Stimulated activated CD4-positive, alpha-beta T cell treated with anti-CD3 and anti-CD28 coated beads, Interleukin-1b, Interleukin-23, amount 100 ng/mL, for 24 hours (primary cell): ENCODE measurements around the gene BICDL1.

Source experiments
- DNase-seq, 4 experiments: peaks; one replicate each; pipeline ENCODE4 v3.0.0-alpha.2; 2020; ENCODE audit warnings: low read depth in 4 of 4, low spot score in 1 of 4

BICDL1 gene

GRCh38 chr12:120078868-120079267, 89.8 kb downstream of the BICDL1 start:
- no peak for DNase-seq

GRCh38 chr12:120079411-120080400, 90.7 kb downstream of the BICDL1 start:
- no peak for DNase-seq

- no peak for DNase-seq
Observed at GRCh38 chr12:120081641-120082040, 92.6 kb downstream of the BICDL1 start.

- no peak for DNase-seq
Observed at GRCh38 chr12:120085920-120086645, 97.0 kb downstream of the BICDL1 start.

GRCh38 chr12:120086801-120087621, 98.0 kb downstream of the BICDL1 start:
- DNase-seq, result peak; percentile 97 to 99 (median 98)

- no peak for DNase-seq
Observed at GRCh38 chr12:120089105-120089504, 100.1 kb downstream of the BICDL1 start.

- DNase-seq, result no peak
Observed at GRCh38 chr12:120089796-120090195, 100.8 kb downstream of the BICDL1 start.

- DNase-seq, result no peak
Observed at GRCh38 chr12:120090206-120090605, 101.2 kb downstream of the BICDL1 start.

GRCh38 chr12:120090626-120091295, 101.7 kb downstream of the BICDL1 start:
- no peak for DNase-seq

- no peak for DNase-seq
Observed at GRCh38 chr12:120091371-120092090, 102.5 kb downstream of the BICDL1 start.

- DNase-seq, result no peak
Observed at GRCh38 chr12:120092551-120093335, 103.7 kb downstream of the BICDL1 start.

- DNase-seq, result no peak
Observed at GRCh38 chr12:120093336-120093591, 104.2 kb downstream of the BICDL1 start.

- no peak for DNase-seq
Observed at GRCh38 chr12:120093592-120094355, 104.7 kb downstream of the BICDL1 start.

- DNase-seq, result no peak
Observed at GRCh38 chr12:120094485-120094884, 105.4 kb downstream of the BICDL1 start.

GRCh38 chr12:120095331-120095730, 106.3 kb downstream of the BICDL1 start:
- DNase-seq, result no peak

GRCh38 chr12:120095736-120096135, 106.7 kb downstream of the BICDL1 start:
- DNase-seq, result no peak

- DNase-seq, result no peak
Observed at GRCh38 chr12:120096671-120097202, 107.7 kb downstream of the BICDL1 start.

GRCh38 chr12:120098756-120099470, 109.9 kb downstream of the BICDL1 start:
- no peak for DNase-seq
